NCI-H187 (cell line): ENCODE results near the gene GMDS.

Experiments
- DNase-seq, 2 experiments: peaks; one replicate each; lab custom pipeline; 2025; lab: John Stamatoyannopoulos, UW

GMDS gene

GRCh38 chr6:2240961-2241360 lies 4.4 kb downstream of the GMDS start:
- no peak for DNase-seq

- no peak for DNase-seq
Observed at GRCh38 chr6:2237001-2237400, 8.4 kb downstream of the GMDS start.

GRCh38 chr6:2235777-2236495 lies 9.5 kb downstream of the GMDS start:
- DNase-seq: no peak

GRCh38 chr6:2232445-2232844 lies 13.0 kb downstream of the GMDS start:
- DNase-seq: no peak

- no peak for DNase-seq
Observed at GRCh38 chr6:2231438-2231837, 14.0 kb downstream of the GMDS start.

GRCh38 chr6:2230659-2231277 lies 14.6 kb downstream of the GMDS start:
- no peak for DNase-seq

- no peak for DNase-seq
Observed at GRCh38 chr6:2229742-2230141, 15.7 kb downstream of the GMDS start.

- DNase-seq: no peak
Observed at GRCh38 chr6:2229039-2229438, 16.4 kb downstream of the GMDS start.

- DNase-seq: no peak
Observed at GRCh38 chr6:2228392-2228791, 17.0 kb downstream of the GMDS start.

GRCh38 chr6:2226775-2227174 lies 18.6 kb downstream of the GMDS start:
- no peak for DNase-seq

GRCh38 chr6:2225422-2226392 lies 19.7 kb downstream of the GMDS start:
- no peak for DNase-seq

GRCh38 chr6:2224847-2225382 lies 20.5 kb downstream of the GMDS start:
- DNase-seq: no peak

- no peak for DNase-seq
Observed at GRCh38 chr6:2222275-2222842, 23.0 kb downstream of the GMDS start.

- DNase-seq: no peak
Observed at GRCh38 chr6:2221726-2222274, 23.6 kb downstream of the GMDS start.

GRCh38 chr6:2220154-2220553 lies 25.3 kb downstream of the GMDS start:
- no peak for DNase-seq

GRCh38 chr6:2218866-2219265 lies 26.5 kb downstream of the GMDS start:
- DNase-seq: no peak

GRCh38 chr6:2216794-2217383 lies 28.5 kb downstream of the GMDS start:
- DNase-seq: no peak

- DNase-seq: no peak
Observed at GRCh38 chr6:2215342-2215741, 30.1 kb downstream of the GMDS start.

- DNase-seq: no peak
Observed at GRCh38 chr6:2213086-2213485, 32.3 kb downstream of the GMDS start.

- DNase-seq: peak; percentile 31 to 69
Observed at GRCh38 chr6:2209226-2209809, 36.1 kb downstream of the GMDS start.

GRCh38 chr6:2208468-2208867 lies 36.9 kb downstream of the GMDS start:
- no peak for DNase-seq
